ENCODE data around the gene CTNNA1.

GRCh38 chr5:138967791-138968448, 214.7 kb downstream of the CTNNA1 start:
- TF ChIP-seq CTCF (conservative IDR thresholded peaks at IDR 0.05; ENCODE audit: low read length) (no peak), EZH2phosphoT487 (IDR thresholded peaks at IDR 0.05; ENCODE audit: borderline replicate concordance) (no peak)
